ENCODE results near the gene SUMO1. TPM values are rescaled to one million over a fixed set of nuclear protein-coding genes. Genes with fewer than 3 reads are reported as not detected.

The SUMO1 gene
- total and polyA plus RNA-seq, 2 of the 8 experiments (the other 6 are each of a cell fraction or from before 2014, with no cell fraction given) = 108 to 238 TPM

- TF ChIP-seq ATF2 (IDR thresholded peaks at IDR 0.05; ENCODE audit: low read length) (0 out of 2 replicates have a peak, but pooled peaks have one; percentile 48), CBX8 (IDR thresholded peaks at IDR 0.05; ENCODE audit: borderline replicate concordance, low read depth, low read length) (no peak), YY1 (IDR thresholded peaks at IDR 0.05; ENCODE audit: low read depth, low read length) (peak; percentile 90), EP300 (IDR thresholded peaks at IDR 0.05; ENCODE audit: borderline replicate concordance in 1 of 2, low read depth in 2 of 2, low read length in 2 of 2) (peak in 1 of 2 experiments; percentile 47; a peak in 1 of 3 replicates), ASH2L (IDR thresholded peaks at IDR 0.05; ENCODE audit: low read length) (no peak), CTBP2 (IDR thresholded peaks at IDR 0.05; ENCODE audit: borderline replicate concordance, insufficient read depth, insufficient read length, low read length) (no peak), TAF7 (optimal IDR thresholded peaks at IDR 0.05; ENCODE audit: borderline replicate concordance, low read depth, low read length) (no peak), CHD2 (IDR thresholded peaks at IDR 0.05; ENCODE audit: low read length) (peak; percentile 21; the same call in 1 of the 2 replicates), SP1 (IDR thresholded peaks at IDR 0.05; ENCODE audit: low read depth, low read length) (peak; percentile 74), CTCF (IDR thresholded peaks at IDR 0.05; ENCODE audit: control extremely low read depth in 1 of 3, insufficient read depth in 1 of 3, low read depth in 1 of 3, low read length in 3 of 3) (no peak), SIN3A (conservative IDR thresholded peaks at IDR 0.05 in 1 of 2, IDR thresholded peaks at IDR 0.05 in 1 of 2; ENCODE audit: low read depth in 1 of 2, low read length in 2 of 2) (0 out of 4 replicates have a peak, but pooled peaks of 1 of the 2 experiments have one; percentile 23), NANOG (IDR thresholded peaks at IDR 0.05; ENCODE audit: insufficient read depth, low read depth, low read length, poor library complexity, severe bottlenecking) (peak; percentile 91), JUND (IDR thresholded peaks at IDR 0.05; ENCODE audit: low read length) (no peak), TEAD4 (IDR thresholded peaks at IDR 0.05; ENCODE audit: low read depth, low read length) (peak; percentile 21; the same call in 1 of the 2 replicates), ZNF274 (IDR thresholded peaks at IDR 0.05; ENCODE audit: borderline replicate concordance, extremely low read depth, low read length) (no peak)
- TF ChIP-seq, protein P1, sequence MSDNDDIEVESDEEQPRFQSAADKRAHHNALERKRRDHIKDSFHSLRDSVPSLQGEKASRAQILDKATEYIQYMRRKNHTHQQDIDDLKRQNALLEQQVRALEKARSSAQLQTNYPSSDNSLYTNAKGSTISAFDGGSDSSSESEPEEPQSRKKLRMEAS (IDR thresholded peaks at IDR 0.05) = peak; percentile 95
Measured at GRCh38 chr2:202249521-202250253, 11.3 kb upstream of the SUMO1 start (continued).
